Measurements from ENCODE around the gene HEBP2. TPM values are rescaled to one million over a fixed set of nuclear protein-coding genes. Genes with fewer than 3 reads are reported as not detected.

HEBP2 gene
- total RNA-seq, 1 experiment from 2014 or later, result 40.9 TPM

- TF ChIP-seq JAZF1 (CRISPR knock-in tag; IDR thresholded peaks at IDR 0.05), result no peak
- TF ChIP-seq E2F4 (CRISPR knock-in tag; IDR thresholded peaks at IDR 0.05; ENCODE audit: borderline replicate concordance, low read depth), result no peak
- TF ChIP-seq ZNF281 (CRISPR knock-in tag; IDR thresholded peaks at IDR 0.05), result no peak
- TF ChIP-seq HMGA2 (CRISPR knock-in tag; IDR thresholded peaks at IDR 0.05), result no peak
- no peak for TF ChIP-seq TEAD4 (CRISPR knock-in tag; IDR thresholded peaks at IDR 0.05)
- TF ChIP-seq ZNF317 (CRISPR knock-in tag; IDR thresholded peaks at IDR 0.05; ENCODE audit: borderline replicate concordance, low read depth), result no peak
- TF ChIP-seq EMX1 (CRISPR knock-in tag; IDR thresholded peaks at IDR 0.05), result no peak
- TF ChIP-seq ATF6 (CRISPR knock-in tag; IDR thresholded peaks at IDR 0.05), result no peak
- TF ChIP-seq NR3C1 (CRISPR knock-in tag; conservative IDR thresholded peaks at IDR 0.05; ENCODE audit: low read depth), result no peak
- no peak for TF ChIP-seq IRF2 (CRISPR knock-in tag; IDR thresholded peaks at IDR 0.05; ENCODE audit: borderline replicate concordance, low read depth)
- Mint-ChIP-seq H3K27ac (no peak overlapping the region), H3K9me3 (no peaks in the 10 kb centered on the region), H3K4me3 (no peak overlapping the region), H3K27me3 (ENCODE audit: low read depth) (no peaks in the 10 kb centered on the region), H3K4me1 (no peaks in the 10 kb centered on the region), H3K36me3 (peaks cover 6% of the 10 kb centered on the region; the same call in 1 of the 2 replicates)
- no peak for DNase-seq (ENCODE audit: low spot score)
- CTCF ChIA-PET, result no interaction called here
- POLR2A ChIA-PET, result interaction anchor here (0.6 kb wide), 1 partner anchor 223 kb away, joined by 6 read pairs; no protein-coding TSS in a partner anchor
- no peak for ATAC-seq
Observed at GRCh38 chr6:138440296-138440695, 36.3 kb downstream of the HEBP2 start.

GRCh38 chr6:138440758-138441357 lies 36.8 kb downstream of the HEBP2 start:
- no peak for ATAC-seq
- Mint-ChIP-seq H3K4me1 (no peaks in the 10 kb centered on the region), H3K9me3 (no peaks in the 10 kb centered on the region), H3K36me3 (peaks cover 6% of the 10 kb centered on the region; the same call in 1 of the 2 replicates), H3K27me3 (ENCODE audit: low read depth) (no peaks in the 10 kb centered on the region), H3K4me3 (no peak overlapping the region), H3K27ac (no peak overlapping the region)
- ChIA-PET CTCF (no interaction called here), POLR2A (interaction anchor here (0.6 kb wide), 1 partner anchor 223 kb away, joined by 6 read pairs; no protein-coding TSS in a partner anchor)
- TF ChIP-seq ARID4B (CRISPR knock-in tag; IDR thresholded peaks at IDR 0.05; ENCODE audit: borderline replicate concordance), result no peak
- no peak for TF ChIP-seq ZNF671 (CRISPR knock-in tag; IDR thresholded peaks at IDR 0.05)
- no peak for TF ChIP-seq GTF2I (CRISPR knock-in tag; conservative IDR thresholded peaks at IDR 0.05)
- TF ChIP-seq SMAD4 (CRISPR knock-in tag; IDR thresholded peaks at IDR 0.05), result no peak
- TF ChIP-seq ZNF396 (CRISPR knock-in tag; IDR thresholded peaks at IDR 0.05; ENCODE audit: borderline replicate concordance), result no peak
- TF ChIP-seq IRF2 (CRISPR knock-in tag; IDR thresholded peaks at IDR 0.05; ENCODE audit: borderline replicate concordance, low read depth), result no peak
- TF ChIP-seq SMAD3 (CRISPR knock-in tag; IDR thresholded peaks at IDR 0.05; ENCODE audit: borderline replicate concordance), result no peak
- TF ChIP-seq NFATC4 (CRISPR knock-in tag; IDR thresholded peaks at IDR 0.05), result no peak
- TF ChIP-seq ZNF425 (CRISPR knock-in tag; conservative IDR thresholded peaks at IDR 0.05), result no peak
- no peak for TF ChIP-seq SOX15 (CRISPR knock-in tag; IDR thresholded peaks at IDR 0.05)
- TF ChIP-seq TEAD1 (CRISPR knock-in tag; IDR thresholded peaks at IDR 0.05), result no peak
- TF ChIP-seq ZNF317 (CRISPR knock-in tag; IDR thresholded peaks at IDR 0.05; ENCODE audit: borderline replicate concordance, low read depth), result no peak
- no peak for TF ChIP-seq OVOL2 (CRISPR knock-in tag; IDR thresholded peaks at IDR 0.05; ENCODE audit: borderline replicate concordance)
- no peak for DNase-seq (ENCODE audit: low spot score)

Data from WTC11 (cell line).